ENCODE data around the gene PPP1R2C.

Gene PPP1R2C

DNA sequence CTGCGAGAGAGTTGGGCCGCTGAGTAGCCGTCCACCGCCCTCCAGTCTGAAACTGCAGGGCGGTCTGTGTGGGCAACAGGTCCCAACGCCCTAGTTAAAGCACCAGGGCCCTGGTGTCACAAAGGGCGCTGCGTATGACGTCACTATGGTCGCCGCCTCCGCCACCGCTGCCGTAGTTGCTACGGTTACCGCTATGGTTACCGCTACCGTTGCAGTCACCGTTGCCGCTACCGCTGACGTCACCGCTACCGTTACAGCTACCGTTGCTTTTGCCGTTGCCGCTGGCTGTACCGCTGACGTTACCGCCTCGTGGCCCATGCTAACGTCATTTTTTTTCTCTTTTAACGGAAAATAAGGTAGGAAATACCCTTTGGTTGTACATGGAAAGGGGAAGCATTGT, at the start of gene PPP1R2C:
Gene PPP1R2C (minus strand): TSS at position 68 of the 400 bp plus-strand sequence. CDS start 84 bp downstream, outside the sequence.
- no peak for DNase-seq (ENCODE audit: low read depth, low spot score)

DNA sequence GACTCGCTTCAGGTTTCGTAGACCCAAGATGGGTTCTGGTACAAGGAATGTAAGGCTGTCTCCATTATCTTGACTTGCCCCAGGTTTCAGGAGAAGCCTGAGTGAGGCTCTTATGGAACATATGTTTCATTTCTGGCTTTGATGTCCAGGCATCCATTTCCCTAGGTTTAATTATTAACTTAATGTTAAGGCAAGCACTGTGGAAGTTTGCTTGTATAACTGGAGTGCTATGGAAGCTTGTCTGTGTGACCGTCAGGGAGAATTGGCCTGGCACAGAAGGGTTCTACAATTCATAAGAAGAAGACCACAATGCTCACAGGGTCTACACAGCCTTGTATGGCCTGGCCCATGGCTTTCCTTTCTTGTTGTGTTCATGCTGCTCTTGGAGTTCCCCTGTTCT, 47.2 kb upstream of the PPP1R2C start:
- no peak for DNase-seq (ENCODE audit: low read depth, low spot score)

DNA sequence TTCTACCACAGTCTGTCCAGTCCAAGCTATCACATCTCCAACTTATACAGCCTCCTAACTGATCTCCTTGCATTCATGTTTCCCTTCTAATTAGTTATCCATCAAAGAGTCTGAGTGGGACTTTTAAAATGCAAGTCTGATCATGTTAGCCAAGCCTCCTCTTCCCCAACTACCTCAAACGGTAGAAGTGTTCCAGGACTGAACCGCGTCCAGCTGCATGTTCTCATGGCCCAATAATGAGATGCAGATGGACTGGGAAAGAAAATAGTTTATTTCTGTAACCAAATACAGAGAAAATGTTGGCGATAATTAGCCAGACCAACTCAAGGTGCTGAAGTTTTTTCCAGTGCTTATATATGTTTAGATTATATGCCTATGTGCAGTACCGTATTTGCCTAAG, 46.6 kb upstream of the PPP1R2C start:
- no peak for DNase-seq (ENCODE audit: low read depth, low spot score)

DNA sequence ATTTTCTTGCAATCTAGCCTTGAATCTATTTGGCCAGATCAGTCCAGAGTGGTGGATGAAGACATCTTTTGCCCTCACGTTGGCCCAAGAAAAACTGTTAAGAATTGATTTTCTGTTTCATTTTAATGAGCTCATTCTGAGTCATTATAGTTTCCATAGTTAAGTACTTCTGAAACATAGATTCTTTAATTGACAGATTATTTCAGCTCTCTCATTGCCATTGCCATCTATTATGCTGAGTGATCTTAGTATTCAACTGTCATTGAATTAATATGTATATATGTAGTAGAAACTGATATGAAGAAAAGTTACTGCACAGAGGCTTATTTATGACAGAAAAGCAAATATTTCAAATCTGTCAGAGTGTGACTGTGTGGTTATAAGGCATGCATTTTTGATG, 45.5 kb upstream of the PPP1R2C start:
- no peak for DNase-seq (ENCODE audit: low read depth, low spot score)

DNA sequence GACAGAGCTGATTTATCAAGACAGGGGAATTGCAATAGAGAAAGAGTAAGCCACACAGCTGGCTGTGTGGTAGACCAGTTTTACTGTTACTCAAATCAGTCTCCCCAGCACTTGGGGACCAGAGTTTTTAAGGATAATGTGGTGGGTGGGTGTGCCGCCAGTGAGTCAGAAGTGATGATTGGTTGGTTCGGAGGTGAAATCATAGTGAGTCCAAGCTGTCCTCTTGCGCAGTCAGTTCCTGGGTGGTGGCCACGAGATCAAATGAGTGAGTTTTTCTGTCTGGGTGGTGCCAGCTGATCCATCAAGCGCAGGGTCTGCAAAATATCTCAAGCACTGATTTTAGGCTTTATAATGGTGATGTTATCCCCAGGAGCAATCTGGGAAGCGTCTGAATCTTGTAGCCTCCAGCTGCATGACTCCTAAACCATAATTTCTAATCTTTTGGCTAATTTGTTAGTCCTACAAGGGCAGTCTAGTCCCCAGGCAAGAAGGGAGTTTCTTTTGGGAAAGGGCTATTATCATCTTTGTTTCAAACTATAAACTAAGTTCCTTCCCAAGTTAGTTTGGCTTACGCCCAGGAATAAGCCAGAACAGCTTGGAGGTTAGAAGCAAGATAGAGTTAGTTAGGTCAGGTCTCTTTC, 44.0 kb upstream of the PPP1R2C start:
- no peak for DNase-seq (ENCODE audit: low read depth, low spot score)

DNA sequence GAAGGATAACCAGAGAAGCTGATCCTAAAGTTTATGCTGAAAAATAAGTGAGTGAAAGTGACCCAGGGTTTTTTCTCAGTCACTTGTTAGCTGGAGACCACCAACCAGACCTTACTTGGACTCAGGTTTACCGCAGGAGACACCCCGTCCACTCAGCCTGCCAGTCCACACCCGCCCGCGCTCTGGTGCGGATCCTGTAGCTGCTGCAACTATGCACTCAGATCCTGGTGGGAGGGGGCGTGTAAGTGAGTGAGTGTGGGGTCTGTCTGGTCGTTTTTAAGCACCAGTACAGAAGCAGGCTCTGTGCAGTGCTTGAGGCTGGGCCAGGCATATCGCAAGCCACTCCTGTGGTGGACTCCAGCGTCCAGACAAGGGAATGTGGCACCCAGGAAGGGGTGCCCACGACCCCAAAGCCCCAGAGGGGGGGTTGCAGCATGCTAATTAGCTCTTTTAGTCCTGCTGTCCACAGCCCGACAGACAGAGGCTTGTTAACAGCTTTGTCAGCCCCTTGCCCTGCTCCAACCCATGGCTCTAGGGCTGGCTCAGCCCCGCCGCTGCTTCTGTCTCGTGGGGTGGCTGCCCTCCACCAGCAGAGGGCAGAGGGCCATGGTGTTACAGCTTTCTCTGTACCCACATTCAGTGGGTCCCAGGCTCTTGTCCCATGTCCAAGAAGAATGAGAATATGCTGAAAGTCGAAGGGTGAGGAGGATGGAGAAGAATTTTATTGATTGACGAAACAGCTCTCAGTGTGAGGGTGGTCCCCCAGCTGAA, 40.4 kb upstream of the PPP1R2C start:
- DNase-seq (ENCODE audit: low read depth, low spot score): no peak

DNA sequence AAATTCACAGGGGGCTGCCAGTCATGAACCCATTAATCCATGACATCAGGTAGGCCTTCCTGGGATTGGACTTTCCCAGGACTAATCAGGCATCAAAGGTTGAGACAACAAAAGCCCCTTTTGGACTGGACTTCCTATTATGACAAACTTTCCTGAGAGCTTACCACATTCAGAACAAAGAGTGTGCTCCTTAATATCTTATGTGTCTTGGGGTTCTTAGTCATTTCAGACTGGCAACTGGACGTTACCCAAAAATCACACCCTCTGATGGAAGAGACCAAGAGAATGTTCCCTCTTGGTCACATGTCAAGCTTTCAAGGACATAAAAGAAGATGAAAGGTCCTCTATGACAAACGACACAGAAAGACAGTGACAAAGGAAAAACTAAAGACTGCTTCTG, 31.6 kb upstream of the PPP1R2C start:
- DNase-seq (ENCODE audit: low read depth, low spot score): no peak

DNA sequence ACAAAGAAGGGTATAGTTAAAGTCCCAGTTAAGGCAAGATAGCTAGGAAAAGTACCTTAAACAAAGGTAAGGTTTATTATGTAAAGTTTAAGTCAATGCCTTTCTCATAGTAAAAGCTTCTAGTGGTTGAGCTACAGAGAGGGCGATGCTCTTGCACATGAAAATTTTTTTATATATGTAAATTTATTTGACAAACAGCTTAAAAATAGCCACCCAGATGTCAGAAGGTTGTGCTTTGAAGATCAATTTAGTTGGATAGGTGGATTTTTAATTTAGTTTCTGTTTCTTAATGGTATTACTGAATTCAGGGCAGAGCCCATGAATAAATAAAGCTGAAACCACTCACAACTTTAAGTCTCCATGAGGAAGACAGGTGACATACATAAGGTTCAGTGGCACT, 29.4 kb upstream of the PPP1R2C start:
- DNase-seq (ENCODE audit: low read depth, low spot score): no peak

DNA sequence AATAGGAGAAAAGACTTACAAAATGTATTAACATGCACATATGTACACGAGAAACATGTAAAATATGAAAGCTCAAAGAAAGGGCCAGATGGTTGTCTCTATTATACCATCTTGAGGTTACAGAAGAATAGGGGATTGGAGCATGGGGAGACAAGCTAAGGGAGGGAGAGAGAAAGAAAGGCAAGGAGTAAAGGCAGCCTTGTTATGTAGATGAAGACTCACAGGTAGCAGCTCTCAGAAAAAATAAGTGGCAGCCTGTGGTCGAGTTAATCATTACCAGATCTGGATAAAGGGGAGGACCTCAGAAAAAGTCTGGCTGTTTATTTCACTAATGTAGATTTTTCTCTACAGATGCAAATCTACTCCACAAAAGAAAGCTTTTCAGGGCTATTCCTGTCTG, 26.6 kb upstream of the PPP1R2C start:
- DNase-seq (ENCODE audit: low read depth, low spot score): no peak

DNA sequence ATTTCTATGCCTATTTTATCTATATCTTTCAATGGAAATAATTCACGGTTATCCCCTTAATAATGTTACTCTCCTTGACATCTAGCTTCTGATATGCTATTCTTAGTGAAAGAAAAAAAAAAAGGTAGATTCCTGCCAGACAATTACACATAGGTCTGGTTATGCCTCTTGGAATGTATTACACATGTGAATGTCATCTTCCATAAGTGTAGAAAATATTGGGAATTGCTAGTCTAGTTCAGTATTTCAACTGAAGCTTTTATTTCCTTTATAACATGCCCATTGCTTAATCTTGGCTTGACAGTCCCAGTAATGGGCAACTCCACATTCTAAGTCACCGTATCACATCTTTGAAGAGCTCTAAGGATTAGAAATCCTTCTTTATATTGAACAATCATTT, 25.4 kb upstream of the PPP1R2C start:
- no peak for DNase-seq (ENCODE audit: low read depth, low spot score)

DNA sequence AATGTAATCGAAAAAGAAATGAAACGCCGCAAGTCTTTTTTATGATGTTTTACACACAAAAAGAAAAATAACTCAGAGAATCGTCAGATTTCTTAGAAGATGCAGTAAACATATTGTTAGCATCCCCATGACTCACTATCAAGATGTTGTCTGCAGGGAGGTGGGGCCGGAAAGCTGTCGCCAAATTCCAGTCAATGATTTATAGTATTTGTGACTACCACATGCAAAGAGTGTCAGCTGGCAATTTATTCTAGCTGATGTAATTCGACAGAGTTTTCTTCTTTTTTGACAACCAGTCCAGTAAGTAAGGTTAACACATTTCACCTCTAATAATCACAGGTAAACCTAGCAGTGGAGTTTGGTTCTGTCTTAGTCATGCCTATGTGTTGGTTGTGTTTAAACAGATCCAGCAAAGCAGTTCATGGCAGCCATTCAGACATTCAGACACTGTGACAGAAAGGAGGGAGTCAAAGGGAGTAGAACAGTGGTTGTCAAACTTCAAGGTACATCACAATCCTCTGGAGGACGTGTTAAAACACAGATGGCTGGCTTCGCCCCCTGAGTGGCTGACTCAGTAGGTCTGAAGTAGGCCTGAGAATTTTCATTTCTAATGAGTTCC, 19.8 kb upstream of the PPP1R2C start:
- no peak for DNase-seq (ENCODE audit: low read depth, low spot score)

DNA sequence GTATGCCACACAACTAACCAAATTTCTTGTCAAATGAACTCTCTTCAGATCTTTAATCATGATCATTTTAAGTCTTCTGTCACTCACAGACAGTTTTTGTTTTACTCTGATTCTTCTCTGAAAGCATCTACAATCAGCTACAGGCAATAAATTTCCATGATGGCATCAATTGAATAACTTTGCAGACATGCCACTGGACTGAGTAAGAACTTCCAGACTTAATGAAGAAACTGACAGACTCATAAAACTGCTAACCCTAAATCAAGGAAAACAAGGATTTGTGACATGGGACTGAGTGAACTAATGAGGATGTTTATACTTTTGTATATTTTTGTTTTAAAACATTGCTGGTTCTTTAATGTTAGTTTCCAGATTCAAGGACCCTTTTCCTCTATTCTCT, 5.5 kb upstream of the PPP1R2C start:
- no peak for DNase-seq (ENCODE audit: low read depth, low spot score)

DNA sequence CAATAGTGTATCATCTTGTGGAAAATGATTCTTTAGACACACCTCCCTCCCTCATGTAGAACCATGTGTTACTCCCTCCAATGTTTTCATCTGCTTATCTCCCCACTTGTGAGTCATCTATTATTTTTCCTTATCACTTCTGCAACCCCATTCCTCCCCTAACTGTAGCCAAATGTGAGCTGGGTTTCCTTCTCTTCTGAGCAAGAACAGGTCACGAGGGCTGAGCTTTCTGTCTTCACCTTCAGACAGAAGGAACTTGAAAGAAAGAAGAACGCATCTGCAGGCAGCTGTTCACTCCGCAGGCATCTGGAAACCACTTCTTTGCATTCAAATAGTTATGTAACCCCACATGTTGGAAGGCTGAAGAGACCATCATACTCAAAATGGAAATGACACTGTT, 1.8 kb downstream of the PPP1R2C start:
- DNase-seq (ENCODE audit: low read depth, low spot score): no peak

DNA sequence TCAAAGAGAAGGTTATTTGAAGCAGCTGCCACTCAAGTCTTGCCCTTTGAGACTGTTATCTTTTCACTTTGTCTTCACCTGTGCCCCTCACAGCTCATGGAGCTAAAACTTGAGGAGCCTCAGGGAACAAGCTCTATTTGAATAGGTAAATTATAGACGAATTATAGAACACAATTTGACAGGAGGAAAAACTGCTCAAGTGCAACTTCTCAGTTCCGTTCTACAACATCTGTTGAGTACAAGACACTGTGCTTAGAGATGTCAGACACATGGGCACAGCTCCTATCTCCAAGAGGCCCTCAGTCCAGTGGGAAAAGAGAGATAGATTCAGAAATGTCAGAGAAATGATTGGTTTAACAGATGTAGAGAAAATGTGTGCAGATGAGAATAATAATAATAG, 5.1 kb downstream of the PPP1R2C start:
- DNase-seq (ENCODE audit: low read depth, low spot score): no peak

DNA sequence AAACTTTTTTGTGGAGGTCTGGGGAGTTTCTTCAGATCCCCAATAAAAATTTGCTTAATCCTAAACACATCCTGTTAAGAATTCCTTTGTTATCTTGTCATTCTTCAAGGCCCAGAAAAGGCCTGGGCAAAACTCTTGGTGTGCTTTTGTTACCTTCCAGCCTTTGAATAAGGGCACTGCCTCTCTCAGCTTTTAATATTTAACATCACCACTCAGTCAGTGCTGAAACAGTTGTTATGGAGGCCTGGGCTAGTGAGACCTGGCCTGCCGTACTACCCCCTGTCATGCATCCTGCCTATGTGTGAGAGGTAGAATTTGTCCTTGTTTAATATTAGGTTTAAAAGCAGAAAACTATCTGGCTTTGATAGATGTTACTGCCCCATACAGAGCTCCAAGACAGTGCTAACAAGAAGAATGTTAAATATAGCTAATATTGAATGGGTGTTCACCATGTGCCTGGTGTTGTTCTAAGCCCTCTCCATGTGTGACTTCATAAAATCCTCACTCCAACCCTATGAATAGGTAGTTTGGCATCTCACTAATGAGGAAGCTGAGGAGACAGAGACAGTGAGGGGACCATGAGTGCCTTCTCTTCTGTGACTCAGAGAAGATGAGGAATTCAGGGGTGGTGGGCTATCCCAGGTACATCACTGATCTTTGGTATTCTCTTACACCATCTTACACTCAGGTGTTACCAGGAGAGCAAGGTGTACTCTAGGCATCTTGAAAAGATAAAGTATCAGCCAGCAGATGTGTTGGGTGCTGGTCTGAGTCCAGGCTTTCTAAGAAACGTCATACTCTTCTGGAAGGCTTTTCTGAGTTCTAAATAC, 6.2 kb downstream of the PPP1R2C start:
- DNase-seq (ENCODE audit: low read depth, low spot score): no peak

DNA sequence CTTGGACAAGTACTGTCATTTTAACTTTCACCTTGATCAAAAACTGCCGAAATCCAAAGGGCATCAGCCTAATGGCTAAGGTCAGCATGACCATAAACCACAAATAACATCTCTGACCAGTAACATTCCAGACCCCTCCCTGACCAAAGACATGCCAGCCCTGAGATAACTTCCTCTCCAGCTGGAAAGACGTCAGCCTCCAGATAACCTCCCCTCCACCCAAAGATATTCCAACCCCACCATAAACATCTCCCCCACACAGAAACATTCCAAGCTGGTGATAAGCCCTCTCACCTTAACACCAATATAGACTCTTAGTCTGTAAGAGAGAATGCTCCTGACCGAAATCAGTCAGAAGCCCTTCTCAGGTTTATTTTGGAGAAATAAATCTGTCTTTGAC, 7.4 kb downstream of the PPP1R2C start:
- no peak for DNase-seq (ENCODE audit: low read depth, low spot score)

DNA sequence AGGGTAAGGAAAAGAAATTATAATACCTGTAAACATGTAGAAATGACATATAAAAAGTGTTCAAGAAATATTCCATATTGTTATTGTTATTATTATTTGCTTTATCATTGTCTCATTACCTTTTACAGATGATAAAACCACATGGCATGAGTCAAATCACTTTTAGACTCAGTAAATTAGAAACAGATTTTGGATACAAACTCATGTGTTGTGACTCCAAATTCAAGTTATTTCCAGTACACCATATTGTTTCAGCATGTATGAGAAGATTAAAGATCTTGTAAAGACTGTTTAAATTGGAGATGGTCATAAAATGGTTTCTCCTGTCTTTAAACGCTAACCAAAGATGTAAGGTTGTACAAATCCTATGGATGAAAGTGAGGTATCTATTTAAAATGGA, 18.1 kb downstream of the PPP1R2C start:
- DNase-seq (ENCODE audit: low read depth, low spot score): no peak

DNA sequence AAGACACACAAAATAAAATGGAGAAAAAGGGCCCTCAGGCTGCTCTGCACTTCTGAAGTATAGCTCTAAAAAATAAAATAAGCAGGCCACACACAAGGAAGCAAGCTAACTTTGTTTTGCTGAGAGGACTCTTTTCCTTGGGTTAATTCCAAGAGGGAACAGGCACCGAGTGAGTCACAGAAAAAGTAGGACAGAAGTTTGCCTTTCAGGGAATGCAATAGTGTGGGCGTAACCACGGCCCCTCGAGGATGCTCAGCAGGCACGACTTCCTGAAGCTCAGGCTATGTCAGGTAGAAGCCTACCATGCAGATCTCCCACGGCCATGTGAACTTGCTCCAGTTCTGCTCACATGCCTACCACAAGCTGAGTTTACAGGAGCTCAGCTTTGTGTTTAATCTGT, 22.1 kb downstream of the PPP1R2C start:
- peak; percentile 15 for DNase-seq (ENCODE audit: low read depth, low spot score)

DNA sequence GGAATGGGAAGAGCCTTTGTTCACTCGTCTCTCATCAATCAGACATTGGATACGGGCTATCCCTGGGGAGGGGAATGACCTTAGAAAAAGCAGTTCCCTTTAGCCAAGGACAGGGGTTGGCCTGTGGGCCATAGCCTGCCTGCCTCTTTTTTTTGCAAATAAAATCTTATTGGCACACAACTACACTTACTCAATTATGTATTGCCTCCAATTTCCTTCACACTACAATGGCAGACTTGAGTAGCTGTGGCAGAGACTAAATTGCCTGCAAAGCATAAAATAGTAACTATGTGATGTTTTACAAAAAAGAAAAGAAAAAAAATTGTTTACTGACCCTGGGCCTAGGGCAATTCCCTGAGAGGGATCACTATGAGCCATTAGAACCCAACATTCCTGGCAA, 23.4 kb downstream of the PPP1R2C start:
- no peak for DNase-seq (ENCODE audit: low read depth, low spot score)

DNA sequence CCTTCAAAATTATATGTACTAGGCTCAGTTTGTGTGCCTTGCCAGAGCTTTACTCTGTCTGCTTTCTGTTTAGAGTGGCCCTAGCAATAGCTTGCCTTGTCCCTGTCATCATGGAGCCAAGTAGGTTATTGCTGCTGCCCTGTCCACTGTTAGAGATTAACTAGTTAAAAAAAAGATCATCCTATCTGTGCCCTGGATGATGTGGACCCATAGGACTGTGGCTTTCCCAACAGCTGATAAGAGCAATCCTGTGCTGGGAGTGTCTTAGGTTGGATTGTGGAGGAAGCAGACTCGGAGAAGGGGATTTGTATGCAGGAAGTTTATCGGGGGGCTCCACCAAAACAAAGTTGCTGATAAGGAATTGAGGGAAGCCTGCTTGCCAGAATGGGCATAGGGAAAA, 23.8 kb downstream of the PPP1R2C start:
- DNase-seq (ENCODE audit: low read depth, low spot score): no peak

DNA sequence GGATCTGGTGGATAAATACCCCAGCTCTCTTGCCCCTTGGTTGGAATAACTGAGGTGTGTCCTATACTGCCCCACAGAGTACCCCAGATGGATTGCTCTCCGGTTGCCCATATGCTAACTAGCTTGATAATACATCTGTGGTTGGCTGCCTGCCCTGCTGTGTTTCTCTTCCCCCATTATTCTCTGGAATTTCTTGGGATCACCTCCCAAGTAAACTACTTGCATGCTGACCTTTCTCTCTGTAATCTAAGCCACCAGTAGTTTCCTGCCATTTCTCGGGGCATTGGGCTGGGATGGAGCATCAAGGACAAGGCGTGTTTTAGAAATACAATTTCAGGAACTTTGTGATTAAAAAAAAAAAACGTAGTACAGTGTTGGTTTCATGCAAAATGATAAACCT, 25.2 kb downstream of the PPP1R2C start:
- no peak for DNase-seq (ENCODE audit: low read depth, low spot score)

DNA sequence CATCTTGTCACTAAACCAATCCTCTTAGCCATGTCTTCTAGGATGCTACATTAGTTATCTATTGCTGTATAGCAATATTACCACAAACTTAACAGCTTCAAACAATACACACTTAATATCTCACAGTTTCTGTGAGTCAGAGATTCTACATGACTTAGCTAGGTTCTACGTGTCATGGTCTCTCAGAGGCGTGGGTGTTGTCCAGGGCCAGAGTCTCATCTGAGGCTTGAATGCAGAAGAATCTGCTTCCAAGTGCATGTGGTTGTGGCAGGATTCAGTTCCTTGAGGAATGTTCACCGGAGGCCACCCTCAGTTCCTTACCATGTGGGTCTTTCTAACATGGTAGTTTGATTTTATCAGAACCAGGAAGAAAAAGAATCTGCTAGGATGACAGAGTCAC, 26.4 kb downstream of the PPP1R2C start:
- DNase-seq (ENCODE audit: low read depth, low spot score): no peak

All from brain pericyte (primary cell).